Activated naive CD8-positive, alpha-beta T cell (primary cell): ENCODE measurements around the gene HDAC6.

Source experiments
- H3K27ac Mint-ChIP-seq: one replicate; pipeline ENCODE4 v1.8.0; 2021; ENCODE audit warnings: mixed read lengths
- H3K27me3 Mint-ChIP-seq: one replicate; pipeline ENCODE4 v1.8.0; 2021; ENCODE audit warnings: mixed read lengths
- H3K36me3 Mint-ChIP-seq: one replicate; pipeline ENCODE4 v1.8.0; 2021; ENCODE audit warnings: mixed read lengths
- H3K4me1 Mint-ChIP-seq: one replicate; pipeline ENCODE4 v1.8.0; 2021; ENCODE audit warnings: low read depth, mixed read lengths
- H3K4me3 Mint-ChIP-seq: one replicate; pipeline ENCODE4 v1.8.0; 2021; ENCODE audit warnings: mild to moderate bottlenecking, mixed read lengths
- H3K9me3 Mint-ChIP-seq: one replicate; pipeline ENCODE4 v1.8.0; 2021; ENCODE audit warnings: low read depth, mixed read lengths

HDAC6 gene

DNA sequence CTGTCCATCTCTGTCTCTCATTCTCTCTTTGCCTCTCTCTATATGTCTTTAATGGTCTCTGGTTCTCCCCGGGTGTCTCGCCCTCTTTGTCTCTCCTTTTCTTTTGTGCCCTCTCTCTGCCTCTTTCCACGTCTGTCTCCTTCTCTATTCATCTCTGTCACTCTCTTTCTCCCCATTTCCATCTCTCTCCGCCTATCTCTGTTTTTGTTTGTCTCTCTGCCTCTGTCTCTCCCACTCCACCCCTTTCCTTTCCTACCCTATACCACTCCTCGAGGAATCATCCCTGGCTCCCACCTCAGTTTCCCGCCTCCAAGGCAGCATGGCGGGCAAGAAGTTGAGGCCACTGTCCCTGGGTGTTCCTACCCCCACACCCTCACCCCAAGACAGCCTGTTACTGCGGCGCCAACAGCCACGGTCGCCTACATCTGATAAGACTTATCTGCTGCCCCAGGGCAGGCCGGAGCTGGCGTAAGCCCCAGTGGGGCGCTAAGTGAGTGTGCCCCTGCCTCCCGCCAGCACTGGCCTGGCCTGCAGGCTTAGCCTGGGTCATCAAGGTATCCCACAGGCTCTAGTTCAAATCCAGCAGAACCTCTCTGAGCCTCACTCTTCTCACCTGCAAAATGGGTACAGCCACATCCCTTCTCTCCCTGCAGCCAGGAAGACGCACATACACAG, 16.2 kb upstream of the HDAC6 start:
- Mint-ChIP-seq H3K9me3 (no peaks in the 10 kb centered on the region), H3K4me1 (peaks cover 15% of the 10 kb centered on the region), H3K36me3 (no peaks in the 10 kb centered on the region), H3K4me3 (no peak overlapping the region), H3K27ac (no peak overlapping the region), H3K27me3 (no peaks in the 10 kb centered on the region)

DNA sequence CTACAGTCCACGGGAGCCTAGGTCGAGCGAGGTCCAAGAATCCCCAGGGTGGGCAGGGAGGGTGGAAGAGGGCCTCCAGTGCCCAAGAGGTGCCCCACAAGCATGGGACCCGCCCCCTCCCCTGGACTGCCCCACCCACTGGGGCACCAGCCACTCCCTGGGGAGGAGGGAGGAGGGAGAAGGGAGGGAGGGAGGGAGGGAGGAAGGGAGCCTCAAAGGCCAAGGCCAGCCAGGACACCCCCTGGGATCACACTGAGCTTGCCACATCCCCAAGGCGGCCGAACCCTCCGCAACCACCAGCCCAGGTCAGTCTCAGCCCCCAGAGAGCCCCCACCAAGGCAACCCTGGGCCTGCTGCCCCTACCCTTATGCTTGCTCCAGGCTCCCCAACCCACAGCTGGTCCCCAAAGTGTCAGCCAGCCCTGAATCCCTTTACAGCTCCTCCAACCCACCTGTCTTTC, 15.5 kb upstream of the HDAC6 start, which contains the start of gene GATA1:
GATA1 (plus strand) TSS at position 250 of the 460 bp plus-strand sequence. CDS start 4,520 bp downstream, outside the sequence.
- Mint-ChIP-seq H3K4me3 (no peak within 1 kb of the TSS), H3K9me3 (no peaks in the 10 kb centered on the region), H3K4me1 (peaks cover 15% of the 10 kb centered on the region), H3K27me3 (no peaks in the 10 kb centered on the region), H3K36me3 (no peaks in the 10 kb centered on the region), H3K27ac (no peak within 1 kb of the TSS)

DNA sequence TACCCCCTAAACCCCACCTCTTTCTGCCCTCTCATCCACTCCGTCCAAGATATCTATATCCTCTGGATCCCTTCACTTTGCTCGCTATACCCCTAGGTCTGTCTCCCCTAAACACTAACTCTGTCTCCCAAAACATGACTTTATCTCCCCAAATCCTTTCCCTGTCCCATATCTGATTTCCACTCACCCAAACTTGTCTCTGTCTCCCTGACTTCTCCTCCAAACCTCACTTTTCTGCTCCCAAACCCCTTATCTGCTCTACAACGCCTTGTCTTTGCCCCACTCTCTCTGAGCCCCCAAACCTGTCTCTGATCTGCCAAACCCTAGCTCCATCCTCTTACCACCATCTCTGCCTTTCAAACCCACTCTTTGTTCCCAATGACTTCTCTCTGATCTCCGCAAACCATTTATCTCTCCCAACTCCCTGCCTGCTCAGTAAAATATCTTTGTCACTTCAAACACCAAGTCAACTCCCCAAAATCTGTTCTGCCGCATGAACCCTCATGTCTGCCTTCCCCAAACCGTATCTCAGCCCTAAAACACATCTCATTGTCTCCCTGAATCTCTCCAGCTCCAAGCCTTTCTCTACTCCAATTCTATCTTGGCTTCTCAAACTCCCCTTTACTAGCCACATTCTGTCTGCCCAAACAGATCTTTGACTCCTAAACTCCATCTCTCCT, 14.9 kb upstream of the HDAC6 start:
- H3K4me1 Mint-ChIP-seq: peaks cover 15% of the 10 kb centered on the region
- H3K27me3 Mint-ChIP-seq: no peaks in the 10 kb centered on the region
- no peaks in the 10 kb centered on the region for H3K9me3 Mint-ChIP-seq
- H3K4me3 Mint-ChIP-seq: no peak overlapping the region
- no peak overlapping the region for H3K27ac Mint-ChIP-seq
- H3K36me3 Mint-ChIP-seq: no peaks in the 10 kb centered on the region

DNA sequence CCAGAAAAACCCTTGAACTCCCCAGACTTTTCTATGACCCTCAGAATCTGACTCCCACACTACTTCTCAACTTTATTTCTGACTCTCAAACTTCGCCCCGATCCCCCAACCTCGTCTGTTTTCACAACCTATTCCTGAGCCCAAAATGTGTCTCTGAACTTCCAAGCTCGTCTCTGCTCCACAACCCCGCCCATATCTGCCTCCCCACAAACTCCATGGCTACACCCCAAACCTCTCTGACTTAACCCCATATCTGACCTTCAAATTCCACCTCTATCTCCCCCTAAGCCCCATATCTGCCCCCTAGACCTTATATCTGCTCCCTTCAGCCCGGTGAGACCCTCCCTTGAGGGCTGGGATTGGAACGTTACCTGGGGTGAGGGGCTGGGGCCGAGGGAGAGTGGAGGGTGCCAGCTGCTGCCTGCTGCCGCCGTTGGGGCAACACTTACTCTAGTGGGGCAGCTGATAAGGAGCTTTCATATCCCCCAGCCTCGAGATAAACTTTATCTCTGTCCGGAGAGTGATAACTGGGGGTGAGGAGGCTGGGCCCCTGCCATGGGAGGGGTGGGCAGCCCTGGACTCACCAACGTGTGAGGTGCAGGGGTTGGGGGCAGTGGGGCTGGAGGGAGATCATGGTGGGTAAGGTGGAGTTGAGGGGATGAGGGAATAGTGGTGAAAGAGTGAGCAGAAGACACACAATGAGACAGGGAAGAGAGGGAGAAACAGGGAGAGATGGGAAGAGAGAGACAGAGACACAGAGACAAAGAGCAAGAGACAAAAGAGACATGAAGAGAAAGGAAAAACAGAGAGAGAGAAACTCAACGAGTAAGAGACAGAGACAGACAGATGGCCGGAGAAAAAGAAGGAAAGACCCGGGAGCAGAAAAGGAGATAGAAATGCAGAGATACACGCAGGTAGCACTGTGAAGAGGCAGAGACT, 14.1 kb upstream of the HDAC6 start:
- H3K9me3 Mint-ChIP-seq: no peaks in the 10 kb centered on the region
- no peak overlapping the region for H3K4me3 Mint-ChIP-seq
- H3K27me3 Mint-ChIP-seq: no peaks in the 10 kb centered on the region
- H3K36me3 Mint-ChIP-seq: no peaks in the 10 kb centered on the region
- H3K27ac Mint-ChIP-seq: no peak overlapping the region
- peaks cover 15% of the 10 kb centered on the region for H3K4me1 Mint-ChIP-seq

DNA sequence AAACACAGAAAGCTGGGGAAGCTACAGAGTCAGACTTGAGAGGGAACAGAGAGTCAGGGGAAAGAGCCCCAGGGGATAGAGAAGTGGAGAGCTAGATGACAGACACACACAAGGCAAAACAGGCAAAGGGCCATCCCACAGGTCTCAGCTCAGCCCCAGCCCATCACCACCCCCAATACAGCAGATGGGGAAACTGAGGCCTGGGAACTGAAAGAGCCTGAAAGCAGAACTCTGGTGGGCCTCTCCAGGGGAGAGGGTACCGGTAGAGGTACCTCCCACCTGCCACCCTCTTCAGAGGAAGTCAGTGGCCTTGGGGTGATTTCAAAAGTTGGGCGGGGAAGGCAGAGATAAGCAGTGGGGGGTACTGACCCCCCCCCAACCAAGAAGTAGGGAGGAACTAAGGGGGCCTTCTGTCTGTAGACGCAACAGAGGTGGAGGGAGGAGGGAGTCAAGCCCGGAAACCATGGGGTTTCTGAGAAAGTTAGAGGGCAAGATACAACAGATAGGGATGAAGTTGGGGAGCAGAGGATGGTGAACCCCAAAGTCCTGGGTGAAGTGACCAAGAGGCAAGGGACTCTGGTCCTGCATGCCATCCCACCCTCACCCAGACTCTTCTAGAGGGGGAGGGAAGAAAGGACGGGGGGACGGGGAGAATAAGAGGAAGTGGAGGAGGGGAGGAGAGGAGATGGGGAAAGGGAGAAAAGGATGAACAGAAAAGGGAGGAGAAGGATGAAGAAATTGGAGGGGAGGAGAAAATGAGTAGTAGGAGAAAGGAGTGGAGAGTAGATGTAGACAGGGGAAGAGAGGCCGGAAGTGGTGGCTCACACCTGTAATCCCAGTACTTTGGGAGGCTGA, 12.3 kb upstream of the HDAC6 start:
- Mint-ChIP-seq H3K27me3 (no peaks in the 10 kb centered on the region), H3K27ac (peak overlapping the region; percentile 46), H3K4me1 (peaks cover 15% of the 10 kb centered on the region), H3K36me3 (no peaks in the 10 kb centered on the region), H3K9me3 (no peaks in the 10 kb centered on the region), H3K4me3 (no peak overlapping the region)

DNA sequence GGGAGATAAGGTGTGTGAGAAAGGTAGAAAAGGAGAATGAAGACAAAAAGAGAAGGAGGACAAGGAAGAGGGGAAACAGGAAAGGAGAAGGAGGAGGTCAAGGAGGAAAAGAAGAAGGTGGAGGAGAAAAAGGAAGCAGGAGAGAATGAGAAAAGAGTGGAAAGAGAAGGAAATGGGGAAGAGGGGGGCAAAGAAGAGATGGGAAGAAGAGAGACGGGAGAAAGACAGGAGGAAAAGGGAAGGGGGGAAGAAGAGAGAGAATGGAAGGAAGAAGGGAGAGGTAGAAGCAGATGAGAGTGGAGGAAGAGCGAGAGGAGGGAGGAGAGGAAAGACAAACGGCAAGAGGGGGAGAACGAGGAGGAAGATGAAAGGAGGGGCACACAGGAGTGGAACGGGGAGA, 11.4 kb upstream of the HDAC6 start:
- Mint-ChIP-seq H3K9me3 (no peaks in the 10 kb centered on the region), H3K4me1 (peaks cover 15% of the 10 kb centered on the region), H3K27me3 (no peaks in the 10 kb centered on the region), H3K36me3 (no peaks in the 10 kb centered on the region), H3K4me3 (no peak overlapping the region), H3K27ac (no peak overlapping the region)

DNA sequence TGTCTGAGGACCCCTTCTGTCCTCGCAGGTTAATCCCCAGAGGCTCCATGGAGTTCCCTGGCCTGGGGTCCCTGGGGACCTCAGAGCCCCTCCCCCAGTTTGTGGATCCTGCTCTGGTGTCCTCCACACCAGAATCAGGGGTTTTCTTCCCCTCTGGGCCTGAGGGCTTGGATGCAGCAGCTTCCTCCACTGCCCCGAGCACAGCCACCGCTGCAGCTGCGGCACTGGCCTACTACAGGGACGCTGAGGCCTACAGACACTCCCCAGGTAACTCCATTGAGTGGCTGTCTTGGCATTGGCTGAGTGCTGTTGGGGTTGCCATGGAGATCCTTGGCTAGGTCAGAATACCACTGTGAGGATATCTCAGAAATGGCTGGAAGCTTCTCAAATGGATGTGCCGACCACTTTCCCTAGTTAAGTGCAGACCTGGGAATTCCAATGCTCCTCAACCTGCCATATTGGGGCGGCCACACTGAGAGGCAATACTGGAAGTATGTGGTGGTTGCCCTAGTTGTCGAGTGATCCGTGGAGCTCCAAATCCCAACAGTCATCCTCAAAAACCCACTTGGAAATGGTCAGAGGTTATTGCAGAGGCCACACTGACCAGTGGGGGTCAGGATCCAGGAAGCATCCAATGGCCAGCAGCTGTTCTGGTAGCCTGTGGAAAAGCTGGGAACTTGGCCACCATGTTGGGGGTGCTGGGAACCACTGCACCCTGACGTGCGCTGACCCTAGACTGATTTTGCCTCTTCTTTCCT, 10.6 kb upstream of the HDAC6 start:
- Mint-ChIP-seq H3K9me3 (no peaks in the 10 kb centered on the region), H3K27me3 (no peaks in the 10 kb centered on the region), H3K36me3 (no peaks in the 10 kb centered on the region), H3K4me3 (no peak overlapping the region), H3K4me1 (peaks cover 15% of the 10 kb centered on the region), H3K27ac (no peak overlapping the region)

DNA sequence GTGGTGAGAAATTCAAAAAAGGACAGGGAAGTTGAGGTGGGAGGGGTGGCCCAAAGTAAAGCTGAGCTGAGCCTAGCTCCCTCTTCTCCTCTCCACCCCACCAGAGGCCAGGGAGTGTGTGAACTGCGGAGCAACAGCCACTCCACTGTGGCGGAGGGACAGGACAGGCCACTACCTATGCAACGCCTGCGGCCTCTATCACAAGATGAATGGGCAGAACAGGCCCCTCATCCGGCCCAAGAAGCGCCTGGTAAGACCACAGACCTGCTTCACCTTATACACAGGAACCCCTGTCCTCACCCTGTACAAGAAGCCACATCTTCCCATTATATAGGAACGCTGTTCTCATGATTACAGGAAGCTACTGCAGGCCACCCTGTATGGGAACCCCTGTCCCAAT, 9.6 kb upstream of the HDAC6 start:
- no peaks in the 10 kb centered on the region for H3K27me3 Mint-ChIP-seq
- no peak overlapping the region for H3K4me3 Mint-ChIP-seq
- H3K9me3 Mint-ChIP-seq: no peaks in the 10 kb centered on the region
- no peaks in the 10 kb centered on the region for H3K36me3 Mint-ChIP-seq
- H3K4me1 Mint-ChIP-seq: peaks cover 15% of the 10 kb centered on the region
- no peak overlapping the region for H3K27ac Mint-ChIP-seq

DNA sequence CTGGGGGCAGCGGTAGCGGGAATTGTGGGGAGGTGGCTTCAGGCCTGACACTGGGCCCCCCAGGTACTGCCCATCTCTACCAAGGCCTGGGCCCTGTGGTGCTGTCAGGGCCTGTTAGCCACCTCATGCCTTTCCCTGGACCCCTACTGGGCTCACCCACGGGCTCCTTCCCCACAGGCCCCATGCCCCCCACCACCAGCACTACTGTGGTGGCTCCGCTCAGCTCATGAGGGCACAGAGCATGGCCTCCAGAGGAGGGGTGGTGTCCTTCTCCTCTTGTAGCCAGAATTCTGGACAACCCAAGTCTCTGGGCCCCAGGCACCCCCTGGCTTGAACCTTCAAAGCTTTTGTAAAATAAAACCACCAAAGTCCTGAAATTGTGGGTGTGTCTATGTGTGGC, 7.9 kb upstream of the HDAC6 start:
- no peak overlapping the region for H3K27ac Mint-ChIP-seq
- no peaks in the 10 kb centered on the region for H3K9me3 Mint-ChIP-seq
- H3K4me1 Mint-ChIP-seq: peaks cover 10% of the 10 kb centered on the region
- H3K36me3 Mint-ChIP-seq: no peaks in the 10 kb centered on the region
- H3K27me3 Mint-ChIP-seq: no peaks in the 10 kb centered on the region
- no peak overlapping the region for H3K4me3 Mint-ChIP-seq

DNA sequence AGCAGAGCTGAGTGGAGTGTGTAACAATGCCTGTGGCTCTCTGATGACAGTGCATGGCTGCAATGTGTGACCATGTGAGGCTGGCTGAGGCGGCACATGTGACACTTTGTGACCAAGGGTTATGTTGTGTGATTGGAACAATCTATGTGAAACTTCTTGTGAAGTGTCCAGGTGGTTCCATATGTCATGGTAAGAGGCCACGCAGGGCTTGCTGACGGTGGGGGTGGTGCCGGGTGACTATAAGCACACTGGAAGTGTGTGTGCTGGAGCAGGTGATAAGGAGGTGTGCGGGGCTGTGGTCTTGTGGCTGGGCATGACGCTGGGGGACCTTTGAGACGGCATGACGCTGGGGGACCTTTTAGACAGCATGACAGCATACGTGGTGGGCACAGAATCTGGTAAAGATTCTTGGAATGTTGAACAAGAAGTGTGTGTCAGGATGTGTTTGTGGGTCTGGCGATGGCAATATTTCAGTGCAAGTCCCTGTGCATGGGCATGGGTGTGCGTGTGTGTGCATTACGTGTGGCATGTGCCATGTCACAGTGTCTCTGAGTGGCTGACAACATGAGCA, 7.4 kb upstream of the HDAC6 start:
- Mint-ChIP-seq H3K4me3 (no peak overlapping the region), H3K27ac (no peak overlapping the region), H3K4me1 (peaks cover 6% of the 10 kb centered on the region), H3K27me3 (no peaks in the 10 kb centered on the region), H3K9me3 (no peaks in the 10 kb centered on the region), H3K36me3 (no peaks in the 10 kb centered on the region)

DNA sequence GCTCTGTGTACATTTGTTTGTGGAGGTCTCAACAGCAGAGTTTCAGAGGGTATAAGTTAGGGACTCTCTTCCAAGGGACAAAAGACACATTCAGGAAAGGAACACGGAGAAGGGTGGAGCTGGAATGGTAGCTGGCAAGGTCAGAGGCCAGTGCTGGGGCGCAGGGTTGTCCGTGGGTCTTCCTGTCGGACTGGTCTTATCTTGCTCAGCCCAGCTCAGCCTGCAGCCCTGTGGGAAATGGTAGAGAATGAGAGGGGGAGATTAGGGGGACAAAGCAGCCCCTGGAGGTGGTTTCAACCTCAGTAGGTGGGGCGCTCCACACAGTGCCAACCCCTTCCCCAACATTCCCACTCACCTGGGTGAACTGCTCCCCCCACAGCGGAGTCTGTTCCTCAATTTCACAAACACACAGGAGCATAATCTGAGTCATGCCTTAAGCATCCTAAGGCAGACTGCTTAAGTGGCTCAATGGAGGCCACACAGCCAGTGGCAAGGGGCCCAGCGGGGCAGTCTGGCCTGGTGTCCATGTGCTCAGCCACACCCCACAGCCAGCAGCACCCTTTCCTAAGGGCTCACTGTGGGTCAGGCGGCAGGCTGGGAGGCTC, 6.9 kb upstream of the HDAC6 start:
- Mint-ChIP-seq H3K27me3 (no peaks in the 10 kb centered on the region), H3K4me1 (peaks cover under 1% of the 10 kb centered on the region), H3K9me3 (no peaks in the 10 kb centered on the region), H3K4me3 (no peak overlapping the region), H3K27ac (no peak overlapping the region), H3K36me3 (no peaks in the 10 kb centered on the region)

DNA sequence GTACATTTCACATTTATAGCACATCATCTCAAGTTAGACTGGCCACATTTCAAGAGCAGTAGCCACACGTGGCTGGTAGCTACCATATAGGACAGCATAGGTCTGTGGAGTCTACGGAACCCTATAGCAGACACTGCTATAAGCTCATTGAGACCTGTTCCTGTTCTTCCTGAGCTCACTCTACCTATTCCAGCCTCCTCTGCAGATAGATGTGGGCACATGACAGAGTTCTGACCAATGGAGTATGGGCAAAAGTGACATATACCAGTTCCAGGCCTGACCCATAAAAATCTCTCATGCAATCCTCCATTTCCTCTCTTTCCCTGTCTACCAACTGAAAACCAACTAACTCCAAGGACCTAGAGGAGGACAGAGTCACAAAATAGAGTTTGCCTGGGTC, 3.5 kb upstream of the HDAC6 start:
- H3K9me3 Mint-ChIP-seq: no peaks in the 10 kb centered on the region
- no peaks in the 10 kb centered on the region for H3K27me3 Mint-ChIP-seq
- H3K4me3 Mint-ChIP-seq: no peak overlapping the region
- H3K27ac Mint-ChIP-seq: no peak overlapping the region
- peaks cover 12% of the 10 kb centered on the region for H3K4me1 Mint-ChIP-seq
- no peaks in the 10 kb centered on the region for H3K36me3 Mint-ChIP-seq

DNA sequence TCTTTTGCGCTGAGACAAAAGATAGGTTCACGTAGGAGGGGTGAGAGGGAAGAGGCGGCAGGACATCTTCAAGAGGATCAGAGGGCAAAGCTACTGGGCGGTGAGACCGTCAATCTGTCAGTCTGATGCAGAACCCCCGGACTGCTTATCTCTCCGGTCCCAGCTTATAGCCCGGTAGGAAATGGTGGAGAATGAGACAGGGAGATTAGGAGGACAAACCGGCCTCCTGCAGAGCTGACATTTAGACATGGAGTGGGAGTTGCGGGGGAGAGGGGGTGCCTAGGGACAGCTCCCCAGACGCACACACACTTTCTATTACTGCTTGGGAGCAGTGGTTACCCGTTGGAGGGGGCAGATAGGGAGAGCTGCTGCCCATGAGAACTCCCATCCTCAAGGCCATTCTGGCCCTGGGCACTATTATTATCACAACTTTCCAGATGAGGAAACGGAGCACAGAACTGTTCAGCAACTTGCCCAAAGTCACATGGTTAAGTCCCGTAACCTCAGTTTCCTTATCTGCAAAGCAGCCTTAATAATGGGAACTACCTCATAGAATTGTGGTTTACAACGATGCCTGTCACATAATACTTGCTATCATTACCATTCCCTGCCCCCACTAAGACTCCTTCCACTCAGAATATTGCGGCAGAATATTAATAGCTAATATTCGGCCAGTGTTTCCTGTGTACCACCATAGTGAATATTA, 1.1 kb upstream of the HDAC6 start:
- Mint-ChIP-seq H3K4me3 (peak overlapping the region; percentile 96), H3K27me3 (no peaks in the 10 kb centered on the region), H3K27ac (peak overlapping the region; percentile 98), H3K9me3 (no peaks in the 10 kb centered on the region), H3K36me3 (no peaks in the 10 kb centered on the region), H3K4me1 (peaks cover 13% of the 10 kb centered on the region)
